ENCODE results near the gene SPATA32.

DNA sequence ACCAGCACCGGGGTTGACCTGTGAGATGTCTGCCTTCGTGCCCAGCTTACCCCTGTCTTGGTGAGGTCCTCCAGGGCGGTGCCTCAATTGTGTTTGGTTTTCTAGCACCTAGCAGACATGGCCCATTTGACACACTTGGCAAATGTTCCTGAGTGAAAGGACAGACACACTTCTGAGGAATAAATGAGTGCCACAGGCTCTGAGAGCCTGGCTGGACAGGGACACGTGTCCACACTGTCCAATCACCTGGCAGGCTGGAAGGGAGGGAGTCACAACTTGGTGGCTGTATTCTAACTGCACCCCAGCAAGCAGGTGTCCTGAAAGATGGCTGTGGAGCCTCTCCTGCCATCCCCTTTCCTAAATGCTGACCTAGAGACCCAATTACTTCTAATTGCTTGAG, 47.5 kb upstream of the SPATA32 start:
- TF ChIP-seq POLR2A (IDR thresholded peaks at IDR 0.05; ENCODE audit: low read length) (no peak), GATA1 (IDR thresholded peaks at IDR 0.05; ENCODE audit: low read depth, low read length) (no peak)

Measured in erythroblast (primary cell).